GM21717 (cell line): Measurements from ENCODE around the gene CENPF.

ENCODE experiments used
- ATAC-seq: cut with Tn5 transposase; IDR thresholded peaks from one replicate; pipeline ENCODE4 v1.9.1; 2021; ENCODE audit warnings: mild to moderate bottlenecking, moderate library complexity; ENCODE audit not compliant: unreplicated experiment

CENPF gene

GRCh38 chr1:214707306-214708087 lies 104.5 kb downstream of the CENPF start:
- no peak for ATAC-seq

- no peak for ATAC-seq
Measured at GRCh38 chr1:214708321-214708955, 105.4 kb downstream of the CENPF start.

GRCh38 chr1:214709241-214709640 lies 106.2 kb downstream of the CENPF start:
- no peak for ATAC-seq

- no peak for ATAC-seq
Measured at GRCh38 chr1:214712737-214713136, 109.7 kb downstream of the CENPF start.
